SK-N-SH (cell line): Measurements from ENCODE around the gene POT1.

Experiments used
- CTCF ChIP-seq: fragments of 200-600 bp; sonication (generic); IDR thresholded peaks from 2 replicates; pipeline ENCODE4 v1.6.1; 2017; ENCODE audit warnings: antibody characterized with exemption, mild to moderate bottlenecking, moderate library complexity
- EZH2phosphoT487 ChIP-seq: fragments of 200-600 bp; sonication (generic); IDR thresholded peaks from 2 replicates; pipeline ENCODE4 v1.6.1; 2017; ENCODE audit warnings: low read depth, mixed run types, mild to moderate bottlenecking, antibody characterized with exemption, moderate library complexity, borderline replicate concordance
- FOXM1 ChIP-seq: IDR thresholded peaks from 2 replicates; pipeline ENCODE4 v1.4.0; 2012; ENCODE audit warnings: low read depth, mild to moderate bottlenecking
- NFIC ChIP-seq: IDR thresholded peaks from 2 replicates; pipeline ENCODE4 v1.4.0; 2012; ENCODE audit warnings: borderline replicate concordance
- NRF1 ChIP-seq: IDR thresholded peaks from 2 replicates; pipeline ENCODE4 v1.6.1; 2012; ENCODE audit warnings: low read depth, mild to moderate bottlenecking, low read length
- PBX3 ChIP-seq: IDR thresholded peaks from 2 replicates; pipeline ENCODE4; 2012
- POLR2AphosphoS5 ChIP-seq: IDR thresholded peaks from 2 replicates; pipeline ENCODE4 v1.6.1; 2012; ENCODE audit warnings: low read depth, low read length
- RAD21 ChIP-seq: IDR thresholded peaks from 2 replicates; pipeline ENCODE4 v1.6.1; 2012; ENCODE audit warnings: mild to moderate bottlenecking, low read length
- SIN3A ChIP-seq: IDR thresholded peaks from 2 replicates; pipeline ENCODE4 v1.6.1; 2012; ENCODE audit warnings: low read depth, mild to moderate bottlenecking, low read length, moderate library complexity, borderline replicate concordance
- SMC3 ChIP-seq: IDR thresholded peaks from 2 replicates; pipeline ENCODE4 v1.6.1; 2012; ENCODE audit warnings: low read depth, low read length, improper control_type of control experiment
- TCF12 ChIP-seq: IDR thresholded peaks from 2 replicates; pipeline ENCODE4 v1.4.0; 2012
- TEAD4 ChIP-seq: IDR thresholded peaks from 2 replicates; pipeline ENCODE4 v1.4.0; 2012; ENCODE audit warnings: mild to moderate bottlenecking, borderline replicate concordance; ENCODE audit not compliant: insufficient read depth

- TF ChIP-seq CTCF (no peak), SMC3 (no peak), TEAD4 (no peak), FOXM1 (no peak), NFIC (no peak), TCF12 (no peak), SIN3A (no peak), RAD21 (no peak), NRF1 (no peak), PBX3 (no peak), EZH2phosphoT487 (no peak), POLR2AphosphoS5 (no peak)
Observed at GRCh38 chr7:124799448-124799847, 130.2 kb downstream of the POT1 start.
